Measurements from ENCODE around the gene EEIG1.

- TF ChIP-seq, protein P1, sequence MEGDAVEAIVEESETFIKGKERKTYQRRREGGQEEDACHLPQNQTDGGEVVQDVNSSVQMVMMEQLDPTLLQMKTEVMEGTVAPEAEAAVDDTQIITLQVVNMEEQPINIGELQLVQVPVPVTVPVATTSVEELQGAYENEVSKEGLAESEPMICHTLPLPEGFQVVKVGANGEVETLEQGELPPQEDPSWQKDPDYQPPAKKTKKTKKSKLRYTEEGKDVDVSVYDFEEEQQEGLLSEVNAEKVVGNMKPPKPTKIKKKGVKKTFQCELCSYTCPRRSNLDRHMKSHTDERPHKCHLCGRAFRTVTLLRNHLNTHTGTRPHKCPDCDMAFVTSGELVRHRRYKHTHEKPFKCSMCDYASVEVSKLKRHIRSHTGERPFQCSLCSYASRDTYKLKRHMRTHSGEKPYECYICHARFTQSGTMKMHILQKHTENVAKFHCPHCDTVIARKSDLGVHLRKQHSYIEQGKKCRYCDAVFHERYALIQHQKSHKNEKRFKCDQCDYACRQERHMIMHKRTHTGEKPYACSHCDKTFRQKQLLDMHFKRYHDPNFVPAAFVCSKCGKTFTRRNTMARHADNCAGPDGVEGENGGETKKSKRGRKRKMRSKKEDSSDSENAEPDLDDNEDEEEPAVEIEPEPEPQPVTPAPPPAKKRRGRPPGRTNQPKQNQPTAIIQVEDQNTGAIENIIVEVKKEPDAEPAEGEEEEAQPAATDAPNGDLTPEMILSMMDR (IDR thresholded peaks at IDR 0.05; ENCODE audit: insufficient read depth, low read length) = no peak
- TF ChIP-seq POLR2AphosphoS5 (IDR thresholded peaks at IDR 0.05; ENCODE audit: low read depth) = no peak
Measured at GRCh38 chr9:127940593-127940992, 40.2 kb downstream of the EEIG1 start.

Data from HL-60 (cell line).